AG09319 (cell line): ENCODE measurements around the gene PLCH1.

Experiments used
- DNase-seq: peaks from one replicate; pipeline ENCODE4 v3.0.0-alpha.2; 2010; ENCODE audit warnings: low read depth; ENCODE audit errors: extremely low read depth
- TF ChIP-seq, protein P1 (sequence below): IDR thresholded peaks from 2 replicates; pipeline ENCODE4 v1.5.1; 2011; ENCODE audit warnings: low read depth, mild to moderate bottlenecking, inconsistent platforms, low read length, moderate library complexity

PLCH1 gene

DNA sequence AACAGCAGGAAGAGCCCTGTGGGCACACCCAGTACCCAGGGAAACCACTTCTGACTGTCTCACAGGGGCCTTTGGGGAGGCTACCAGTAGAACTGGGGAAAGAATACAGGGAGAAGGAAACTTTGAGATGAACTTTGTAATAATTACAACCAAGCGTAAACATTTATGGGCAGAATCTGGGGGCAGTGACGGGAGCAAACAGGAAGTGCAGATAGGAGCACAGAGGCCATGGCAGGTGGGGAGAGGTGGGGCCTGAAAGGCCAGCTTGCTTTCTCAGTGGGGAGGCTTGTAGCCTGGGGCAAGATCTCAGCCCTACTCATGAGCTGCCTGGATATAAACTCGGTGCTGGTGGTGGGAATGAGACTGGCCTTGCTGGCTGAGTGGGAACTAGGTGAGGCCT, 209.8 kb downstream of the PLCH1 start:
- DNase-seq: no peak

DNA sequence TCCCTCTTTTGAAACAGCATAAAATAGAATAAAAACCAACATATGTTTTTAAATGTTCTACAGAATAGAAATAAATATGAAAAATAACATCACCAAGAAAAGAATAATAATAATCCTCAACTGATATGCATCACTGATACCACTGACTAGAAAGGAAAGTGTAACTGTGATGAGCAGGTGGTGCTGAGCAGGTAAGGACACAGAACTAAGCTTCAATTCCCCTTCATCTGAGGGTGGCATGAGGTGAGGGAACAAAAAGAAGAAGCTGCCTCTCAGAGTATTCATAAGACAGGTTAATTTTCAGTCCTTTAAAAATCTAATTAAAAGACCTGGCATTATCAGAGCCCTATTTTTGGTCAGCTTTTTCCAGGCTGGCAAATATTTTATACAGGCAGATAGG, 216.3 kb downstream of the PLCH1 start:
- TF ChIP-seq, protein P1, sequence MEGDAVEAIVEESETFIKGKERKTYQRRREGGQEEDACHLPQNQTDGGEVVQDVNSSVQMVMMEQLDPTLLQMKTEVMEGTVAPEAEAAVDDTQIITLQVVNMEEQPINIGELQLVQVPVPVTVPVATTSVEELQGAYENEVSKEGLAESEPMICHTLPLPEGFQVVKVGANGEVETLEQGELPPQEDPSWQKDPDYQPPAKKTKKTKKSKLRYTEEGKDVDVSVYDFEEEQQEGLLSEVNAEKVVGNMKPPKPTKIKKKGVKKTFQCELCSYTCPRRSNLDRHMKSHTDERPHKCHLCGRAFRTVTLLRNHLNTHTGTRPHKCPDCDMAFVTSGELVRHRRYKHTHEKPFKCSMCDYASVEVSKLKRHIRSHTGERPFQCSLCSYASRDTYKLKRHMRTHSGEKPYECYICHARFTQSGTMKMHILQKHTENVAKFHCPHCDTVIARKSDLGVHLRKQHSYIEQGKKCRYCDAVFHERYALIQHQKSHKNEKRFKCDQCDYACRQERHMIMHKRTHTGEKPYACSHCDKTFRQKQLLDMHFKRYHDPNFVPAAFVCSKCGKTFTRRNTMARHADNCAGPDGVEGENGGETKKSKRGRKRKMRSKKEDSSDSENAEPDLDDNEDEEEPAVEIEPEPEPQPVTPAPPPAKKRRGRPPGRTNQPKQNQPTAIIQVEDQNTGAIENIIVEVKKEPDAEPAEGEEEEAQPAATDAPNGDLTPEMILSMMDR: no peak
- DNase-seq: no peak

More for the DNA sequence above, 209.8 kb downstream of the PLCH1 start:
- TF ChIP-seq, protein P1: no peak

DNA sequence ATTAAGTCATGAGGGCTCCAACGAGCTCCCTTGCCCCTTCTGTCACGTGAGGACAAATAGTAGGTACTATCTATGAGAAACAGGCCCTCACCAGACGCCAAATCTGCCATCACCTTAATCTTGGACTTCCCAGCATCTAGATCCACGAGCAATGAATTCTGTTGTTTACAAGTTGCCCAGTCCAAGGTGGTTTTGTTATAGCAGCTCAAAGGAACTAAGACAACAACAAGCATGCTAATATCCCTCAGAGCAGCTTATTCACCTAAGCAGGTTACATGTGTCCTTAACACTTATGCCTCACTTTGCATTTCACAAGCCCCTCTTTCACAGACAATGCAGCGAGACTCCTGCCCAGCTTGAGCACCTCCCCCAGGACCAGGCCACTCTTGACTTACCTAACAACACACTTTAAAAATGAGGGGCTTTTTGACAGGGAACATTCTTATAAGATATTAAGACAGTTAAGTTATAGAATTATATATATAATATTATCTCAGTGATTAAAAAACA, 219.5 kb downstream of the PLCH1 start:
- TF ChIP-seq, protein P1: no peak
- DNase-seq: no peak

DNA sequence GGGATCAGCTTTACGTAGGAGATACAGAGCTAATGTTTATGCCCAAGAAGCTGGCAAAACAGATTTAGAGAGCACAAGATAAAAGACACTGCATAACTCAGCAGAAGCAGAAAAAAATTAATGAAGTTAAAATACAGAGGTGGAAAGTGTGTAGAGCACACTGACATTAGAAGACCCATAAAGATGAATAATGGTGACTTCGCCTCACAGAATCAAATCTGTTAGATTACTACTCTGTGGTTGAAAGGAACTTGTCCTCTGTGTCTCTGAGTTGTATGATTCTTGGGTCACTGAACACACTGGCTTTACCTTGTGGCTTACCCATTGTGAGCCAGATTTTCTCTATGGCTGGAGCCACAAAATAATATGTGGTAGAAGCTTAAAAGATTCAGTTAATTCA, 224.4 kb downstream of the PLCH1 start:
- TF ChIP-seq, protein P1: no peak
- no peak for DNase-seq

DNA sequence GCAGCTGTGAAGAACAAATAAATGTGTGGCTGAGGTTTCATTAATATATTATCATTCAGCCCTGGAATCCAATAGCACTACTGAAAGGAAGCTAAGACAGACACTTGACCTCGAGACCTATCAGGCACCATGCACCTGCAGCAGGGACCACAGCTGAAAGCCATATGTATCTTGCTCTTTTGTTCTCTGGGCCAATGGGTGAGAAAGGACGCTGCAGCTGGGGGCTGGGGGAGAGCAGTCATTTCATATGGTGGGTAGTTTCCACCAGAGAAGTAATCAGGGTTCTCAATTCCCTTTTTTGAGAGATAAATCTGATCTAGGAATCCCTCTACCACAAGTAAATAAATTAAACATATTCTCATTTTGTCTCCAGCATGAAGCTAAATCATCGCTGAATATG, 225.8 kb downstream of the PLCH1 start:
- TF ChIP-seq, protein P1: no peak
- no peak for DNase-seq

DNA sequence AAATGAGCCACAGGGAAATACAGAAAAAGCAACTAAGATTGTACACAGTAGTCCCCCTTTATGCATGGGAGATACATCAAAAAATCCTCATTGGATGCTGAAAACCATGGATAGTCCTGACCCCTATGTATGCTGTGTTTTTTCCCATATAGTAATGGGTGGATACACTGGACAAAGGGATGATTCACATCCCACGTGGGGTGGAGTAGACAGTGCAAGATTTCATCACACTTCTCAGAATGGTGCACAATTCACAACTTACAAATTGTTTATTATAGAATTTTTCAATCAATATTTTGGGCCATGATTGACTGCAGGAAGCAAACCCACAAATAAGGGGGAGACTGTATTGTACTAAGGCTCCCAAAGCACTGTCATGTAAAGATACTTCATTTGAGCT, 227.0 kb downstream of the PLCH1 start:
- TF ChIP-seq, protein P1: no peak
- DNase-seq: no peak

DNA sequence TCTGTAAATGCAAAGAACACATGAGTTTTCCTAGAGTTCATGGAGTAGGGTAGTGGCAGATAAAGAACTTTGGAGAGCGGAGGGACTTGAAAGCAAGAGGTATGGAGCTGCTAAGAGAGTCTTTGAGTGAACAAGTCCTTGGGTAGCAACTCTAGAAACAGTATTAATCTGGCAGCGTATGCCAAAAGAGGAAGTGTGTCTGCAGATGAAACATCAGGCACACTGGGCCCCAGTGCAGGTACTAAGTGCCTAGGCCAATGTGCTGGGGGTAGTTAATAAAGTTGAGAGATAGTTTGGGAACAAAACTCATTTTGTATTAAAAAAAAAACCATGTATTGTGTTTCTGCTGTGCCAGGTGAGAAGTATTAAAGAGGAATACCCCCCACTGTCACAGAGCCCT, 228.4 kb downstream of the PLCH1 start:
- no peak for DNase-seq
- TF ChIP-seq, protein P1: no peak
